Esophagus muscularis mucosa (tissue), 3 donors: Measurements from ENCODE around the gene NAE1.

Source experiments
- POLR2A ChIP-seq: fragments of 450-650 bp; IDR thresholded peaks from one replicate; pipeline ENCODE4 v1.6.1; 2017; ENCODE audit warnings: antibody characterized with exemption, moderate library complexity, mild to moderate bottlenecking, low read depth
- TF ChIP-seq, protein P1 (sequence below), 3 experiments: fragments of 200-600 bp in 2 of 3; fragments of 450-650 bp in 1 of 3; sonication (generic) in 2 of 3; IDR thresholded peaks; one replicate each; pipeline ENCODE4 v1.5.1; 2017 to 2019; ENCODE audit warnings: antibody characterized with exemption in 3 of 3, mild to moderate bottlenecking in 2 of 3, moderate library complexity in 1 of 3

DNA sequence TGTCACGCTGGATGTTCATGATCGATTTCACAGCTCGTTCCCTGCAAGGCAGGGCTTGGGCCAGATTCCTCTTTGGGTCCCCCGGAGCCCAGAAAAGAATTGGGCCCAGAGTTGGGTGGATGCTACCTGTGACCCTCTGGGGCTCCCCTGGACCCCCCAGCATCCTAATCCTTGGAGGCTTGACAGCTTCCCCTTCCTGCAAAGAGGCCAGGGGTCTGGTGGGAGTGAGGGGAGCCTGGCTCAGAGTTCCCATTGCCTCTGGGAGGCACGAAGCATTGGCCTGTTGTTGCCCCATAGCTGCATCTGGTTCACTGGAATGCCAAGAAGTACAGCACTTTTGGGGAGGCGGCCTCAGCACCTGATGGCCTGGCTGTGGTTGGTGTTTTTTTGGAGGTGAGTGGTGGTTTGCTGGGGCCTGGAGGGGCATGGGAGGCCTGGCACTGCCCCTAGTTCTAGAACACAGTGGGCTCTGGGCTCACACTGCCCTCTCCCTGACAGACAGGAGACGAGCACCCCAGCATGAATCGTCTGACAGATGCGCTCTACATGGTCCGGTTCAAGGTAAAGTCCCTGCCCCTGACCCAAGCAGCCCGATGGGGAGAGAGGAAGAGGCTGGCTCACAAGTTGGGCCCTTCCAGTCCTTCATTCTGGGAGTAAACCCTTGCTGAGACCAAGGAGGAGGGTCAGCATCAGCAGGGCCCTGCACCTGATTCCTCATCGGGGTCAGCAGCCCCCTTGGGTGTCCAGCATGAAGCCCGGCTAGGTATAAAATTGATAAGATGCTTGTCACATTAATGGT, 20.6 kb upstream of the NAE1 start:
- TF ChIP-seq, protein P1, sequence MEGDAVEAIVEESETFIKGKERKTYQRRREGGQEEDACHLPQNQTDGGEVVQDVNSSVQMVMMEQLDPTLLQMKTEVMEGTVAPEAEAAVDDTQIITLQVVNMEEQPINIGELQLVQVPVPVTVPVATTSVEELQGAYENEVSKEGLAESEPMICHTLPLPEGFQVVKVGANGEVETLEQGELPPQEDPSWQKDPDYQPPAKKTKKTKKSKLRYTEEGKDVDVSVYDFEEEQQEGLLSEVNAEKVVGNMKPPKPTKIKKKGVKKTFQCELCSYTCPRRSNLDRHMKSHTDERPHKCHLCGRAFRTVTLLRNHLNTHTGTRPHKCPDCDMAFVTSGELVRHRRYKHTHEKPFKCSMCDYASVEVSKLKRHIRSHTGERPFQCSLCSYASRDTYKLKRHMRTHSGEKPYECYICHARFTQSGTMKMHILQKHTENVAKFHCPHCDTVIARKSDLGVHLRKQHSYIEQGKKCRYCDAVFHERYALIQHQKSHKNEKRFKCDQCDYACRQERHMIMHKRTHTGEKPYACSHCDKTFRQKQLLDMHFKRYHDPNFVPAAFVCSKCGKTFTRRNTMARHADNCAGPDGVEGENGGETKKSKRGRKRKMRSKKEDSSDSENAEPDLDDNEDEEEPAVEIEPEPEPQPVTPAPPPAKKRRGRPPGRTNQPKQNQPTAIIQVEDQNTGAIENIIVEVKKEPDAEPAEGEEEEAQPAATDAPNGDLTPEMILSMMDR (IDR thresholded peaks at IDR 0.05) = no peak
- no peak for TF ChIP-seq POLR2A
